A549 (cell line): ENCODE measurements around the gene SEC62.

Experiments
- FOXS1 ChIP-seq: fragments of 250-450 bp; sonication (Bioruptor Pico); IDR thresholded peaks from 2 replicates; pipeline ENCODE4 v1.5.0; 2020; ENCODE audit warnings: mild to moderate bottlenecking, moderate library complexity
- TF ChIP-seq, protein P1 (sequence below): fragments of >200 bp; sonication (Bioruptor Twin); formaldehyde crosslinking; IDR thresholded peaks from 3 replicates; pipeline ENCODE4 v1.5.1; 2016

DNA sequence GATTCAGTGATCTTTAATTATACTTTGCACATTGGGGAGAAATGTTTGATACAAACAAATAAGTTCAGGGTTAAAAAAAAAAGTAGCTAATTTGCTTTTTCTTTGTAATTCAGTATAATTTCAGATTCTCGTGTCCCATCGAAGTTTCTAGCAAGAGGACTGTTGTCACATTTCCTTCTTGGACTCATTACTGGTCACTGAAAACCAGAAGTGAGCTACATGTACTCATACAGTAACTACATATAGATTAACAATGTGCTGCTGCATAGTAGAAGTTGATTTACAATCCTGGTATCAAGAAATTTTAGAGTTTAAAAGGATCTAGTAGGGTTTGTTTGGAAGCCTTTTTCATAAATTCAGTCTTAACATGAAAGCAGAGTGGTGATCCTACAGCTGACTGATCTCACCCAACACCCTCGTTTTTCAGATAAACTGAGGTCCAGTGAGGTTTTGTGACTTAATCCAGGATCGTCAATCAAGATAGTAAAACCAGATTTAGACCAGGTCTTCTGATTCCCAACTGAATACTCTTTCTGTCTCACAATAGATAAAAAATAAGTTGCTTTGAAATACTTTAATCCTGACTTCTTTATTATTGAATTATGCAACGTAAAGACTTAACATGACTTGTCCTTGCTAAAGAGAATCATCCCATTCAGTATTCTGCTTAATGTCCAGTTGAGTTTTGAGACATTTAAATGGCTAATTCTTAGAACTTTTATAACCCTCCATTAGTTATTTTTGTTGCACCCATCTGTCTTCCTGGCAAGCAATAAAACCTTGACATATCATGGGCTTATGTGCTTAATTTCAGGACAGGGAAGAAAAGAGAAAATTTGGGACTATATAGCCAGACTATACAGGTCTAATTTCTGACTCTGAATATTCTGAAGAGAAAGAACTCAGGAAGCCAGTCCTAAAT lies 2.8 kb downstream of the SEC62 start:
- TF ChIP-seq FOXS1 (CRISPR knock-in tag), result no peak
- TF ChIP-seq, protein P1, sequence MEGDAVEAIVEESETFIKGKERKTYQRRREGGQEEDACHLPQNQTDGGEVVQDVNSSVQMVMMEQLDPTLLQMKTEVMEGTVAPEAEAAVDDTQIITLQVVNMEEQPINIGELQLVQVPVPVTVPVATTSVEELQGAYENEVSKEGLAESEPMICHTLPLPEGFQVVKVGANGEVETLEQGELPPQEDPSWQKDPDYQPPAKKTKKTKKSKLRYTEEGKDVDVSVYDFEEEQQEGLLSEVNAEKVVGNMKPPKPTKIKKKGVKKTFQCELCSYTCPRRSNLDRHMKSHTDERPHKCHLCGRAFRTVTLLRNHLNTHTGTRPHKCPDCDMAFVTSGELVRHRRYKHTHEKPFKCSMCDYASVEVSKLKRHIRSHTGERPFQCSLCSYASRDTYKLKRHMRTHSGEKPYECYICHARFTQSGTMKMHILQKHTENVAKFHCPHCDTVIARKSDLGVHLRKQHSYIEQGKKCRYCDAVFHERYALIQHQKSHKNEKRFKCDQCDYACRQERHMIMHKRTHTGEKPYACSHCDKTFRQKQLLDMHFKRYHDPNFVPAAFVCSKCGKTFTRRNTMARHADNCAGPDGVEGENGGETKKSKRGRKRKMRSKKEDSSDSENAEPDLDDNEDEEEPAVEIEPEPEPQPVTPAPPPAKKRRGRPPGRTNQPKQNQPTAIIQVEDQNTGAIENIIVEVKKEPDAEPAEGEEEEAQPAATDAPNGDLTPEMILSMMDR, result no peak
